HG02798 (cell line): ENCODE results near the gene CLDN24.

Experiments used
- ATAC-seq: cut with Tn5 transposase; IDR thresholded peaks from one replicate; pipeline ENCODE4 v1.9.1; 2021; ENCODE audit warnings: mild to moderate bottlenecking; ENCODE audit not compliant: unreplicated experiment, poor library complexity

CLDN24 gene

DNA sequence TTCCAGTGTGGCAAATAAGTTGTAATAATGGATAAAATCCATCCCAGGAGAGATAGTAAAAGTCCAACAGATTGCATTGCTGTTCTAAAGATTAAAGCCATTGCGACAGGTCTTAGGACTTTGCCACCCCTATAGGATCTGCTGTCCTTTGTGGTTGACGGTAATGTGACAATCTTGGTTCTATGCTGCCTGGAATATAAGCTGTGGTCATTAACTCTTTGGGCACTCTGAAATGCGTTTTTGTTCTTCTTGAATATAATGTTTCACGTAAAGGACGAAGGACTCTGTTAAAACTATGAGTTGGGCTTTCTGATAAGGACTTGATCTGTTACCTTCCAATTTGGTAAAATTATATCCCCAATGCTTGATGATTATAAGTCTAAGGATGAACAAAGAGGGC is at the start of gene CLDN24:
TSS of gene CLDN24 (minus strand) at position 101 of the 400 bp plus-strand sequence. CDS start at position 101, 0 bp downstream.
- no peak for ATAC-seq

DNA sequence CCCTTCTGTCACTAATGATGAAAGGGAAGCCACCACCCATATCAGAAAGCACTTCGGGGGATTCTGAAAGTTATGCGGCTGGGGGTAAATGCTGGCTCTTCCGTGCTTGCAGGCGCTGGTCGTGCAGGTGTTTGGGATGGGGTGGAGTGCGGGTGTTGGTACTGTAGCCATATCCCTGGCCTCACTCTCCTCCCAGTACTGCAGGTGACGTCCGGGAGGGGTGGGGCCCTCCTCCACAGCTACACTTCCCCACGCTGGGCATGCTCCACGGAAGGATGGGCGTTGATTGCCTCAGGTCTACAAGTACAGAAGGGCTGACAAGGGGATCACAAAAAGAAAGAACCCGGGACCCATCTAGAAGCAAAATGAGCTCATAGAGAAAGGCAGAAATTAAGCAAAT is 48.6 kb upstream of the CLDN24 start:
- ATAC-seq: no peak

DNA sequence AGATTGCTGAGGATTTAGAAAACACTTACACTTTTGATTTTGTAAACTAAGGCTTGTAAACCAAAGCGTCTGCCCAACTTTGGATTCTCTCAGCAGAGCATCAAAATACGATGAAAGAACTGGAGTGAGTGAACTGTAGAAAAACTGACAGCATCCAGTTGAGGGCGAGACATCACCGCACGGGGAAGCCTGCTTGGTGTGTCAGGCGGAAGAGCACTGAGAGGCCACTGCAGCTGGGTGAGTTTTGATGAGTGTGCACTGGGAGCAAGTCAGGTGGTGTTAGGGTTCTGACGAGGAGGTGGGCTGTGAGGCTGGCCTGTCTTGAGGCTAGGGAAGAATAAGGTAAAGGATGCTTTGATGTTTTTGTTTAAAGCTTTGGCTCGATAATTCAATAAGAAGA is 46.8 kb upstream of the CLDN24 start:
- ATAC-seq: no peak

DNA sequence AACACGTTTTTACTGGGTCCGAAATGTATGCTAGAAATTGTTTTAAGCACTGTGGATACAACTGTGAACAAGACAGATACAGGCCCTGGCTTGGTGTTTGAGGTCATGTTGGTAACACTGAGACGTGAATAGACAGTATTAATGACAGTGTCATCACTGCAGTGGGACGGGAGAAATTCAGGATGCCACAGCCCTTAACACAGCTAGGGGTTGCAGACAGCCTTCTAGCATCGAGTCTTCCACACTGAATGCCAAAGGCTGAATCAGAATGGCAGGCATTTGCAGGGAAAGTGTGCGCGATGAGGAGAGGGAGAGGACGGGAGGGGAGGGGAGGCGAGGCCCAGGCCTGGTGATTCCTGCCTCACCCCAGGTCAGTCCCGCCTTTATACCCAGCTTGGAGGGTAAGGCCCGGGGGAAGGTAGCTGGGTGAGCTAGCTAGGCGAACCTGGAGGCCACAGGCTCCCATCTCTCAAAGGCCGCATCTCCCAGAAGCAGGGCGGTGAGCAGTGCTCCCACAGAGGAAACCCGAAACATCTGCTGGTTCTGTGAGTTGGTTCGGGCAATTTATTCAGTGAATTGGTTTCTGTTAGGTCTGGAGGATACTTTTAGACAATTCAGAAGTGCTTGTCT is 44.1 kb upstream of the CLDN24 start:
- no peak for ATAC-seq

DNA sequence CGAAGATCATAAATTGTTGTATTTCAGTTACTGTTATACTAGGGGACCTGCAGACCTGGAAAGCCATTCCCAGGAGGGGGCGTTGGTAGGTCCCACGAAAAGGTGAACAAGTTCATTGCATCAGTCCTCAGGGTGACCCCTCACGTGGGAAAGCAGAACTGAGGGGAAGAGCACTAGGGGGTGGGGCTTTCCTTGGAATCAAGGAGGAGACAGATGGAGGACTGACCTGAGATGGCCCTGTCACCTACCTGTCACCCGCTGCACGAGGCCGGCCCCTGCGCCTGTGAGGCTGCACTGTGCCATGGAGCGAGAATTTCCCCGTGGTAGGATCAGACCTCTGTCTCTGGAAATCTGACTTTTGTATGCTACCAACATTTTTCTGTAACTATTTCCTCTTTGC is 41.8 kb upstream of the CLDN24 start:
- ATAC-seq: no peak

DNA sequence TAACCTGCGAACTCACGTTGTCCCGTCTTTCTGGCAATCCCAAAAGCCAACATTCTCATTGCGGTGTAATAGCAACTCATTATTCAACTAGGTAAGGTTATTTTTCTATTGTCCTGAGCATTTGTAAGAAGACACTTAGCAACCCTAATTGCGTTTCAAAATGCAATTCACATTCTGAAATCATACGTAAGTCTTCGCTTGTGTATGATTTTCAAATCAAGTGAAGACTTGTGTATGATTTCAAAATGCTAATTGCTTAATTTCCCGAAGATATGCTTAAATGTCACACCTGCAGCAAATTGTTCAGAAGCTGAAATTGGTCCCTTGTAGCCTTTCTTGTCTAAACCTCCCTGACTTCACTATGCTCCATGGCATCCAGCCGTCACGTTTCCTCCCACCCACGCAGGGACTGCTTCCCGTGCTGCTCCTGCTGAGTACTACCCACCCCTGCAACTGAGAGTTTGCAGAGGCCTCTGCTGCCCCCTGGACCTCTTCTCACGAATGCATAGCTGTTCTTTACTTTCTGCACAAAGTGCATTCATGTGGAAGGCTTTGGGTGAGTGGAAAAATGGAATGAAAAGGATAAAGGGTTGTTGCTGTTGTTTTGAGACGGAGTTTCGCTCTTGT is 40.8 kb upstream of the CLDN24 start:
- ATAC-seq: no peak

DNA sequence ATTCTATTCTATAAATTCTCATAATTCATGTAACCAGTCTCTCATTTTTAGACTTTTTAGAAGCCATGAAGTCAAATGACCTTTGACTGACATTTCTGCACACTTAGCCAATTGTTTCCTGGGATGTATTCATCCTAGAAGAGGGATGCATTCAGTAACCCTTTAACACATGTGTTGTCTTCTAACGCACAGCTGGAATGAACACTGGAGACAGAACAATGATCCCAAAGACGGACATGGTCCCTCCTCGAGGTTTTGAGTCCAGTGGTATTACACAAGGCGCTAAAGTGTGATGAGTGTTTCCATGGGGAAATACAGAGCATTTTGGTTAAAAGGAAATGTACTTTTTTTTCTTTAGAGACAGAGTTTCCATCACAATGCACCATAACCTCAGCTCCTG is 39.8 kb upstream of the CLDN24 start:
- no peak for ATAC-seq

DNA sequence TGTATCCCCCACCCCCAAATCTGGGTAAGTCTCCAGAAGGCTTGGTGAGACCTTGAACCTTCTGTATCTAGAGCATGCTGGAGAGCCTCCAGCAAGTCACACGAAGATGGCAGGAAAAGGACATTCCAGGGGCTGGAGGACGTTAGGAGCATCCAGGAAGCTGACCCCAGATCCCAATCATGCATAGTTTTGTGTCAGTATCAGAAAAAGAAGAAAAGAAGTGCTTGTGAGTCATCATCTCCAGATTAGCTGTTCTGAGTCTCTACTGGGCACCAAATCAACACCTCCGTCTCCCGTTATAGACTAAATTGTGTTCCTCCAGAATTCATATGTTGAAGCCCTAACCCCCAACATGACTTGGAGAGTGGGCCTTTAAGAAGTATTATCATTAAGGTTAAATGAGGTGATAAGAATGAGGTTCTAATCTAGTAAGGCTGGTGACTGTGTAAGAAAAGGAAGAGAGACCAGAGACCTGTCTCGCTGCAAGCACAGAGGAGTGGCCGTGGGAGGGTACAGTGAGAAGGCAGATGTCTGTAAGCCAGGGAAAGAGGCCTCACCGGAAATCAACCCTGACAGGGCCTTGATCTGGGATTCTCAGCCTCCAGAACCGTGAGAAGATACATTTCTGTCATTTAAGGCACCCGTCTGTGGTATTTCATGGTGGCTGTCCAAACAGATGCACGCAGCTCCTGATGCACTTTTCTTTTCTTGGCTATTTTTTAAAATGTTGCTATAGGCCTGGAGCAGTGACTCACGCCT is 38.1 kb upstream of the CLDN24 start:
- ATAC-seq: no peak

DNA sequence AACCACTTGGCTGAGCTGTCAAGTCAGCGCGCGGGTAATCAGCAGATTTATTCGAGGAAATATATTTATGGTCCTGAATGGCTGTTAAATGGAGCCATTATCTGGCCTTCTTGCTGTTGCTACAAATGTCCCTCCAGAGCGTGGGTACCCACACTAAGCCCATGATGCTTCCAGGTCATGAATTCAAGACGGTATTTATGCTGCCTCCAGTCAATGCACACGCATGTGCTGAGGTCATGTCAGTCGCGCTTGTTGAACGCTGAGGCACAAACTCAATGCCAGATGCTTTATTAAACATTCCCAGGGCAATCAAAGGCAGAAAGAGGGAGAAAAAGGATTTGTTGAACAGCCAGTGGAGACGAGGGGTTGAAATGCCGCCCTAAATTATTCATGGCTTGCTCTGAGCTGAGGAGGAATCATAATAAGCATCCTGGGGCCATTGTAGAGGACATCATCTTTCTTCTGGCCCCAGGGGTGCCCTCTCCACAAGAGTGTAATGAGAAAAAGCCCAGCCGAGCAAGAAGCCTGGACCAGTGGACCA is 36.1 kb upstream of the CLDN24 start:
- no peak for ATAC-seq

DNA sequence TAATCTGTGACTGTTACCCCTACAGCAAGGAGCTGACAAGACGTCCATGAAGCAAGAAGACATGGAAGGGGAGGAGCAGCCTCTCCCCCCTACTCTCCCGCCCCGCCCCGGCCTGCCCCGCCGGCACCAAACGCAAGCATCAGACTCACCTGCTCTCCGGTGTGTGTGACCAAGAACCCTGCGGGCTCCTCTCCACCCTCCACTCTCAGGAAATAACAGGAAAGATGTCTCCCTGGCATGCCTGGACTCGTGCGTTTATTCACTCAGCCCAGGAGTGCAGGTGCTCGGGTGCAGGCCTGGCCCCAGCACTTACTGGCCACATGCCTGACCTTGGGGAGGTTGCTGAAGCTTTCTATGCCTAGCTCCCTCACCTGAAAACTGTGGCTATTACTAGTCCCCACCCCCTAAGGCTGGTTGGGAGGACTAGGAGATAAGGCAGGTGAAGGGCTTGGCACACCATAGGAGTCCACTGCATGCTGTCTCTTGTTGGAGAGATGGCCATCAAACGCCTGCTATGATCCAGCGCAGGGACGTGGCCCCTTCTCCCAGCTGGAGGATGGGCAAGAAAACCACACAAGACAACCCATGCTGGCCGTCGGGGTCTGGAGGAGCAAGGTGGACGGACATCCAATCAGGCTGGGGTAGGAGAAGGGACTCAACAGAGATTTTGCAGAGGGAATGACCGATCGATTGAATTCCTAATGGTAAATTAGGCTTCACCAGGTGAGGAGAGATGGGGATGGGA is 34.9 kb upstream of the CLDN24 start:
- no peak for ATAC-seq

DNA sequence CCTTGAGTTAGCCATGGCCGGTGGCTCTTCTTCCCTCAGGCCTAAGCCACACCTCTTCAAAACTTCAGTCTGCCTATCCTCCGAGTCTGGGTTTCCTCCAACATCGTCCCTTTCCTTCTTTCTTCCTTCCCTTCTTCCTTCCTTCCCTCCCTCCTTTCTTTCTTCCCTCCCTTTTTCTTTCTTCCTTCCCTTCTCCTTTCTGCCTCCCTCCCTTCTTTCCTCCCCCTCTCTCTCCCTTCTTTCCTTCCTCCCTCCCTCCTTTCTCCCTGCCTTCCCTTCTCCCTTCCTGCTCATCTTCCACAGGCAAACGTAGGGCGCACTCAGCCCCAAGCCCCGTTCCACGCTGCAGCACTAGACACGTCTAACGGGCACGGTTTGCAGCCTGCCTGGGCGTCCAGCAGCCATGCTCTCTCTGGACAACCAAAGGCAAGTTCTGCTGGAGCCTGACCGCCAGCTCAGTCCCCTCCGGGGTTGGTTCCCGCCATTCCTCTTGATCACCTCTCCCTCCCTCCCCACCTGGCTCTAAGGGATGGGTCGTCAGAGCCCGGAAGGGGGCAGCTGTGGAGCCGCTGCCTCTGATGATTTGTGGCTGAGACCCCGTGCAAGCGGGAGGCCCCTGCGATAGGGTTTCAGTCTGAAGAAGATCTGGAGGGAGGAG is 34.1 kb upstream of the CLDN24 start:
- no peak for ATAC-seq

DNA sequence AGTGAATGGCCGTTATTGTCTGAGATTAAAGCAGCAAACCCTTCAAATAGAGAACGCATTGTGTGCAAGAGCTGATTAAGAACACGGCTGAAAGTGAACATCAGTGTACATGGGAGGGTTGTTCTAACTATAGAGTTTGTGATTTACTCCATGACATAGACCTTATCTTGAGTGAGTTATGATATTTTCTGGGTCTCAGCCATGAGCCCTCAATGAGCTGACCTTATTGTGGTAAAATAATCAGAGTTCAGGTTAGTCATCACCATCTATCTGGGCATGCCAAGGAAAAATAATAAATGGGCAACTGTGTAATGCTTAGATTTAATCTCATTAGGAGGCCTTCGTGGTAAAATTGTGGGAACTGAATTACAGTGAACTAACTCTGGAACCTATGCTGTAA is 33.2 kb upstream of the CLDN24 start:
- ATAC-seq: no peak

DNA sequence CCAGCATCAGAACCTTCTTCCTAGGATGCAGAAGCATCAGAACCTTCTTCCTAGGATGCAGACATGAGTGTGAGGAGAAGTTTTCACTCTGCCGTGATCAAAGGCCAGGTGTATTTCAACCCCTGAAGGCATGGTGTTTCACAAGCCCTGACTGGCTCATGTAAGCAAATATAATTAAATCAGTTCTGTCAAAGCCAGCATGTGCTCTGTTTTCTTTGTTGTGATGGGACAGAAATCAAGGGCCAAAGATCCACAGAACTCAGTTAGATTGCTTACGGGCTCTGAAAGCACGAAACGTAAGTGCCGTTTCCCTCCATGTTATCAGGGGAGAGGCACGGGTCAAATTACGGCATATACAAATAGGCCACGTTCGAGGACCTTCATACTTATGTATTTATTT is 32.0 kb upstream of the CLDN24 start:
- ATAC-seq: no peak

DNA sequence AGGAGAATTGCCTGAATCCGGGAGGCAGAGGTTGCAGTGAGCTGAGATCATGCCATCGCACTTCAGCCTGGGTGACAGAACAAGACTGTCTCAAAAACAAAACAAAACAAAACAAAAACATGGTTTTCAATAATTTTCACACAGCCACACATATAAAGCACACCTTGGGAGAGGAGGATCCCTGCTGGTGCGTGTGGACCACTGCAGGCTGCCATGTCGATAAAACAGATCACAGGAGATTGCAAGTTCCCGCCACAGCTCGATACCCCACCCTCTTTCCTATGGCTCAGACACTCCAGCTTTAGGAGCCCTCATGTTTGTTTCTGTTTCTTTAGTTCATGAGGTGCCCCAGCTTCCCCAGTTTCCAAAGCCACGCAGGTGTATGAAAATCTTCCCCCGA is 31.3 kb upstream of the CLDN24 start:
- no peak for ATAC-seq

DNA sequence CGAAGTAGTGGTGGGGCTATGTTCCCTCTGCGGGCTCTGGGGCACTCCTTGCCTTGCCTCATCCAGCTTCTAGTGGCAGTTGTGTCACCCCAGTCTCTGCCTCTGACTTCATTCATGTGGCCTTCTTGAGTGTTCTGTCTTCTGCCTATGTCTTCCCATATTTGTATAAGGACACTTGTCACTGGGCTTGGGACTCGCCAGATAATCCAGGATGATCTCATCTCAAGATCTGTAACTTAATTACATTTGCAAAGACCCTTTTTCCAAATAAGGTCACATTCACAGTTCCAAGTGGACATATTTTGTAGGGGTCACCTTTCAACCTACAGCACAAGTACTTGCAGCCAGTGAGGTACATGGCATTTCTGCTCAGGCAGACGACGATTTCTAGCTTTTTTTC is 30.3 kb upstream of the CLDN24 start:
- ATAC-seq: no peak

DNA sequence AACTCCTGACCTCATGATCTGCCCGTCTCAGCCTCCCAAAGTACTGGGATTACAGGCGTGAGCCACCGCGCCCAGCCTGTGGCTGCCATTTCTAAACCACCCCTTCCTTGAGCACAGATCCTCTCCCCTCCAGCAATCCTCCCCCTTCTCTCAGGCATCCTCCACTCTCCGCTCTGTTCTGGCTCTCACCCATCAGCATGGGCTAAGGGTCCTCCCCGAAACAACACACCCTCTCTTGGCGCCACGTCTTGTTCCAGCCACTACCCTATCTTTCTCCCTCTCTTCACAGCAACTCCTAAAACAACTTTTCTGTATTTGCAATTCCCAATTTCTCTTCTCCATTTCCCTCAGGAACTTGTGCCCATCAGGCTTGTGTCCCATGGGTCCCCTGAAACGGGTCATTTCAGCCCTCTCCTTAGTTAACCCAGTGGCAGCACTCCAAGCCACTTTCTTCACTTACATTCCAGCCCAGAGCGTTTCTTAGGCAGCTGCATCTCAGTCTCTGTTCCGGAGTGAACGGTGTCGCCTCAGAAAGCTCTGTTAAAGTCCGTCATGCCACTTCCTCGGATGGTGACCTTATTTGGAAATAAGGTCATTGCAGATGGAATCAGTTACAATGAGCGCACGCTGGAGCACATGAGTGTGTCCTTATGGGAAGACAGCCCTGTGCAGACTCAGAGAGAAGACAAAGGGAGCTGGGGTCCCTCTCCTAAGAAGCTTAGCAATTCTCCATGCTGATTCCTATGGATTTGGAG is 28.3 kb upstream of the CLDN24 start:
- no peak for ATAC-seq

DNA sequence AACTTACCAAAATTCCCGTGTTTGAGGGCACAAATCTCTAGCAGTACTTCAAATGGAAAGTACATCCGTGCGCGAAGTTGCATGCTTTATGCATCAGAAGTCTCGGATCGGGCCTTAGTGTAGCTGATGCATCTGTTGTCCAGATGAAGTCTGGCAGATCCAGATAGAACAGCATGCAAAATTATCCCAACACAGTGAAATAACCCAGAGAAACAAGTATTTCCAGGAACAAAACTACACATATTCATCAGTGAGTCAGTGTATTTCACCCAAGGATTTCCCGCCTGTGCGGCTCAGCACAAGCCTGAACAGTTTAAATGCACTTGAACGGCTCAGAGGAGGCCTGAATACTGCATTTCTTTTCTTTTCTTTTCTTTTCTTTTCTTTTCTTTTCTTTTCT is 27.4 kb upstream of the CLDN24 start:
- no peak for ATAC-seq

DNA sequence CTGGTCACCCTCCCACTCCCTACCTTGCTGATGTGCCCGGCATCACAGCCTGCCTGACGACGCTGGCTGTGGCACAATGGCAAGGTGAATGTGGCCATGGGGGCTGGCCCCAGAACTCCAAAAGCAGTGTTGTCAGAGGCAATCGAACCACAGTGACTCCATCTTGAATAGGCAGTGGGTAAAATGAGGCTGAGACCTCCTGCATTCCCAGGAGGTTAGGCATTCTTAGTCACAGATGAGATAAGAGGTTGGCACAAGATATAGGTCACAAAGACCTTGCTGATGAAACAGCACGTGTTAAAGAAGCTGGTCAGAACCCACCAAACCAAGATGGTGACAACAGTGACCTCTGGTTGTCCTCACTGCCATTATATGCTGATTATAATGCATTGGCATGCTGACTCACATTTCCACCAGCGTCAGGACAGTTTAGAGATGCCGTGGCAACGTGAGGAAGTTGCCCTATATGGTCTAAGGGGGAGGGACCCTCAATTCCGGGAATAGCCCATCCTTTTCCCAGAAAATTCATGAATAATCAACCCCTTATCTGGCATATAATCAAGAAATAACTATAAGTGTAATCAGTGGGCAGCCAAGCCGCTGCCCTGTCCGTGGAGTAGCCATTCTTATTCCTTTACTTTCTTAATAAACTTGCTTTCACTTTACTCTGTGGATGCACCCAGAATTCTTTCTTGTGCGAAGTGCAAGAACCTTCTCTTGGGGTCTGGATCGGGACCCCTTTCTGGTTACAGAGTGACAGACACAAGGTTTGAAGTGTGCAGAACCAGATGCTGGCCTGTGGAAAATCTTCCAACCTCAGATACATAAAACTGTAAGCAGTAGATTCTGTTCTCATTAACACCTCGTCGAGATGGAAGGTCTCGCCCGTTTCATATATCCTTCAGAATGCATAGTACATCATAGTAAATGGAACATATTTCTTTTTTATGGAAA is 26.8 kb upstream of the CLDN24 start:
- ATAC-seq: no peak
